ENCODE measurements around the gene SIGMAR1. TPM values are rescaled to one million over a fixed set of nuclear protein-coding genes. Genes with fewer than 3 reads are reported as not detected.

Gene SIGMAR1
- total RNA-seq, 1 donor from 2014 or later: 103 TPM

DNA sequence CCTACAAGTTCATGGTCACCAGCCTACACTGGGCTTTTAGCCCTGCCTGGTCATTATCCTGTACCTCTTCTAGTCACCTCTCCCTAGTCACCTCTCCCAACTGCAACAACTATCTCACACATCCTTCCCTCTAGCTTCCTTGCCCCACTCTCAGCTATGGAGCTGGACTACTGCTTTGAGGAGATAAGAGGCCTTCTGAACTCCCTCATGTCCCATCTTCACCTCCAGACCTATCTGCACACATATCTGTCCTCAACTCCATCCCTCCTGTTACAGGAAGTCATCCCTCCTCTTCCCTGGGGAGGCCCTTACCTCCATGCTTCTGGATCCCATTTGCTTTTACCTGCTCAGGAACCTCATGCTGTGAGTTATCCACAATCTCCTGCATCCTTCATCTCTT, 31.4 kb downstream of the SIGMAR1 start:
- DNase-seq (ENCODE audit: low read depth): no peak

DNA sequence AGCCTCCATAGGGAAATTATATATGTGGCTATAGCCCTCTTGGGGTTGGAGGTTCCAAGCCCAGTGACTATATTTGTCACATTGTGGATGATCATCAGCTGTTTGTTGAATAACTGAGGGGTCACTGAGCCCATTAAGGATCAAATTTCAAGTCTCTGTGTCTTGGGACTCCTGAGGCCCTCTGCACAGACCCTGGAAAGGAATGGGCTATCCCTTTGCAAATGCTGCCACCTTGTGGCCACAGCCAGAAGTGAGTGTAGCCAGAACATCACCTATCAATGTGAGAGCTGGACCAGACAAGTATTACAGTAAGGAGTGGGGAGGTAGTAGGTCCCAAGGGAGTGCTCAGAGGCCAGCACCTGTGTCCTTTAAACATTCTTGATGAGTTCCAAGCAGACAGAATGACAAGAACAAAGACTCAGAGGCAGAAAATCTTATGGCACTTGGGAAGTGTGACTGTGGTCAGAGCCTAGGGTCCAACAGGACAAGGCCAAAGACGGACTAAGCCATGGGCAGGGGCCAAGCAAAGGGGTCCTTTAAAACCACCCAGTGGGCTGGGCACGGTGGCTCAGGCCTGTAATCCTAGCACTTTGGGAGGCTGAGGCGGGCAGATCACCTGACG, 33.9 kb downstream of the SIGMAR1 start:
- peak; percentile 85 for DNase-seq (ENCODE audit: low read depth)

DNA sequence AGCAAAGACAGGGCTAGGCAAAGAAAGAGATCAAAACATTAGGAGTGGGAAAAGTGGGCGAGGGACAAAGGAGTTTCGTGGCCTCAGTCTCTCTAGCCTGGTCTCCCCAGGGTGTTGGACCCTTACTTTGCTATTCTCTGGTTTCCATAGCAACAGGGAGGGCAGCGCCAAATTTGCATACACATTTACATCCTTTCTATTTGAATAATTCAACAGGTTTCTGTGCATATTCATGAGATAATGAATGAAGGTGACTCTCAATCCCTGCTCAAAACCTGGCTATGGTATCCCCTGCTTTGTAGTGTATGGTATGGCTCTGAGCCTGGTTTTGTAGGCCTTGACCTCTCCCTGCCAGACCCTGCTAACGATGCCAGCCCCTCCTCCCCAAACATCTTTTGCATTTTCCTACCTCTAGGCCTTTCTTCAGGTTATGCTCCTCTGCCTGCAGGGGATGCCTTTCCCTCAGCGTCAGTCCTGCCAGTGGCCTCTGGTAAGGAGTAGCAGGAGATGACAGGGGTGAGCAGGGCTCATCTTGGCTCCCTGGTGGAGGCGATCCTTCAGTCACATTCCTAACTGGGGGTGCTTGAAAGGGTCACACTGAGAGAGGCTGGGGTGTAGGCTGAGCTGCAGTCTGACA, 35.5 kb downstream of the SIGMAR1 start:
- no peak for DNase-seq (ENCODE audit: low read depth)

DNA sequence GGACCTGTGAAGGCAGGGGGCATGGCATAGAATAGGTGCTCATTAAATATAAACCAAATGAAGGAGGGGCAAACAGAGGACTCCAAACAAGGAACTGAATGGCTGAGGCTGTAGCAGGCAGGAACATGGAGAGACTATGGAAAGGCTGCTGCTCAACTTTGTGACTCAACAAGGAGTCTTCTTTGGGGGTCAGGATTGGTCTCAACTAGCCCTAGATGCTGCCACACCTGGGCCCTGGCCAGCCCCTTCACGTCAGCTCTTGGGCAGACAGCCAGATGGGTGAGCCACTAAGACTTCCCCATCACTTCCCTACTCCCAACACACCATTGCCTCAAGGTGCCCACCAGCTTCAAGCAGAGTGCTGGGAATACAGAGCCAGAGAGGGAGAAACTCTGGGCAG, 36.7 kb downstream of the SIGMAR1 start:
- no peak for DNase-seq (ENCODE audit: low read depth)

DNA sequence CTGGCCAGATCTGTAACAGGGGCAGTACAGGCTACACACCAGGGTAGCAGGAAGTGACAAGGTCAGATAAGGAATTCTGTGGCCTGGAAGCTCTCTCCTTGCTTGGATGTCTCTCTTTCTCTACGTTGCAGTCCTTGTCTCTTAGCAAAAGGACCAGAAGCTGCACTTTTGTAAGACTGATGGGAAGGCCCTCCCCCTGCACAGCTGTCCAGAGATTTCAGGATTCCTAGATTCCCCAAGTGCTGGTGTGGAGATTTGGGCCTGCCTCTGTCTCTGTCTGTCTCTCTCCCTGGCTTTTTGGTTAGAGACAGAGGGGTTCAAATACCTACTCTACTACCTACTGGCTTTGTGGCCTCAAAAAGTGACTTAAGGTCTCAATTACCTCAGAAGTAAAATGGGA, 38.0 kb downstream of the SIGMAR1 start:
- peak; percentile 44 for DNase-seq (ENCODE audit: low read depth)

DNA sequence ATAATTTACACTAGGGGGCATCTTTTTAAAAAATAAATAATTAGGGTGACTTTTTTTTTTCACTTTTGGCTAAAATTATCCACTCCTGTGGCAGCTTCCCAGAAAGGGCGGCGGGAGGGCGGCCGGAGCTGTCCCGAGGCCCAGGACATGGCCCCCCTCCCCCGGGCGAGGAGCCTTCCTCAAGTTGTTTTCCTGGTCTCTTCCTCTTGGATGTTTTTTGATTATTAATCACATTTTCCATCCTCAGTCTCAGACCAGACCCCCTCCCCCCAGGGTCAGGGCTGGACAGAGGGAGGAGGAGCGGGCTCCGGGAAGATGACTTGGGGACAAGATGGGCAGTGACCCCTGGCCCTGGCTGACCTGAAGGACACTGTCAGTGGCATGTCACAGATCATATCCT, 43.4 kb downstream of the SIGMAR1 start:
- no peak for DNase-seq (ENCODE audit: low read depth)

DNA sequence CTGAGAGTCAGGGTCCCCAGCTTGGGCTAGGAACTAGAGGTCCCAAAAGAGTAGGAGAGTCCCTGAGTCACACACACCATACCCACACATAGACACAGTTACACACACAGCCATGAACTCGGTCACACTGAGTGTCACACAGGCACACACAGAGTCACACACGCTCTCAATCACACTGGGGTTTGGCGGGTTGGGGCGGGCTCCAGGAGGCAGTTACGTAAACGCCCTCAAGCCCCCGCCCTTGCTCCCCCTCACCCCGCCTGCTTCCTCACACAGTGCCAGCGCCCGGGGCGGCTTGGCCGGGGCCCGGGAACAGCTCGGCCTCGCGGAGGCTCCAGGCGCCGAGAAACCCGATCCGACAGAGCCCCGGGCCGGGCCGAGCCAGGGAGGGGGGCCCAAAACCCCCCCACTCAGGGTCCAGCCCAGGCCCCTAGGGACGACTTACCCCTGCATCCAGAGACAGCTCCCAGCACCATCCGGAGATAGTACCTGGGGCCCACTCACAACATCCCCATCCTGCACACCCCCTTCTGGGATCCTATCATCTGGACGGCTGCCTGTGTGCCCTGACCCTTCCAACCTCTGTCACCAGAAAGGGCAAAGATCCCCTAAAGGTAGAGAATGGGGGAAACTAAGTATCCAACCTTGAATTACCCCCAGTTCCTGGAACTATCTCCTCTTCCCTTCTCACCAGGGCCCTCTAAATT, 44.5 kb downstream of the SIGMAR1 start:
- no peak for DNase-seq (ENCODE audit: low read depth)

DNA sequence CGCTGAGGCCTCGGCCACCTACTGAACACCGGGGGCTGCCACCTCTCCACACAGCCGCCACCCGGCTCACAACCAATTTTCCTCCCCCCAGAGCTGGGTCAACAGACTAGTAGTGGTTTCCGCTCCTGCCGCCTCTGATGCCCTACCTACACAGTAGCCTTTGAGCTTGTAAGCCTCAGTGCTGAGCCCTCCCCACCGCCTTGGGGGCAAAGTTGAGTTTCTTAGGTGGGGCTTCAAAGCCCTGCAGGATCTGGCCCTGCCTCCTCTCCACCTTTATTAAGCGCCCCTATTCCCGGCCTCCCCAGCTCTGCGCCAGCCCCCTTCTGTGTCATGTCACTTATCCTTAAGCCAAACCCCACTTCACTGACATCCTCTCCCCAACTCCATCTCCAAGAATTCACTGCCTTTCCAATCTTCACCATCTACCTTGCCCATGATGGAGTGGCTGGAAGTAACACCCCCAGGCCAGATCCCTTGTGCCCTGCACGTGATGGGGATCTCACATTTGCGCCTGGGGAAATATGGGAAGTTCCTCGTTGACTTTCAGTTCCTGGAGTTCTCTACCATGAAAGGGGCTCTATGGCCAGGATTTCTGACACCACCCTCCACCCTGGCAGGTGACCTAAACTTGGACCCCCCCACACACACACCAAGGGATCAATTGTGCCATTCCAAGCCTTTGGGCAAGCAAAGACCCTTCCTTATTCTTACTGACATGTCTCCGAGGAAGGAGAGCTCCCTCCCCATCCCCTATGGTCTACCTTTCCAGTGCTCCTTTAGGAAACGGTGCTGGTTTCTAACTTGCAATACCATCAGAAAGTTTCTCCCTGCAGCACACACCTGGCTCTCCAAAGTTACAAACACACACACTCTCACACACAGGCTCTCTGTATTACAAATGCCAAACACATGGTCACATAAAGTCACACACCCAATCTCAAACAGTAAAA, 45.4 kb downstream of the SIGMAR1 start:
- DNase-seq (ENCODE audit: low read depth): no peak

DNA sequence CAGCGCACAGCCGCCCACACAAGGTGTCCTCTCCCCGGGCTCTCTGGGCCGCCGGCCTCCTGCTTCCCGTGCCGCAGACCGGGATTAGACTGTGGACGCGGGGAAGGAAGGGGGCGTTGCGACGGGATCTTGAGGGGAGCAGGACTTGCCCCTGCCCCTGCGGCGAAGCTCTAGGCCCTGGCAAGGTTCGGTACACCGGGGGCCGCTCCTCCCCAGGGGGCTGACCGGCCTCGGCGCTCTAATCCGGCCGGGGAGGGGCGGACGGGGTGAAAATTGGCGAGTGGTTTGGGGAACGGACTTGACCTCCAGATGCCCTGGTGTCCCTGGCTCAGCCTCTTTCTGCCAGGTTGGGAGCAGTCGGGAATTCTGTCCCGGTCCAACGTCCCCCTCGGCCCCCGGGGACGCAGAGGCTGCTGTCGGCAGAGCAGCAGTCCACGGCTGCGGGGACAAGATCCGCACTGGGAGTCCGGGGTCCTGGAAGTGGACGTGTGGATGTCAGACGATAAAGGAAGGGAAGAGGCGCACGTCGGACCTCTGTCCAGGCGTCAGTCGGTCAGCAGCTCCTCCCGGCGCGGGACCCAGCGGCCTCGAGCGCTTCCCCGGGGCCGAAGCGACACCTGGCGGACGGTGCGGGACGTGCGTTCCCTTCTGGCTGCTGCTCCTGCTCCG, 46.2 kb downstream of the SIGMAR1 start:
- peak; percentile 78 for DNase-seq (ENCODE audit: low read depth)

DNA sequence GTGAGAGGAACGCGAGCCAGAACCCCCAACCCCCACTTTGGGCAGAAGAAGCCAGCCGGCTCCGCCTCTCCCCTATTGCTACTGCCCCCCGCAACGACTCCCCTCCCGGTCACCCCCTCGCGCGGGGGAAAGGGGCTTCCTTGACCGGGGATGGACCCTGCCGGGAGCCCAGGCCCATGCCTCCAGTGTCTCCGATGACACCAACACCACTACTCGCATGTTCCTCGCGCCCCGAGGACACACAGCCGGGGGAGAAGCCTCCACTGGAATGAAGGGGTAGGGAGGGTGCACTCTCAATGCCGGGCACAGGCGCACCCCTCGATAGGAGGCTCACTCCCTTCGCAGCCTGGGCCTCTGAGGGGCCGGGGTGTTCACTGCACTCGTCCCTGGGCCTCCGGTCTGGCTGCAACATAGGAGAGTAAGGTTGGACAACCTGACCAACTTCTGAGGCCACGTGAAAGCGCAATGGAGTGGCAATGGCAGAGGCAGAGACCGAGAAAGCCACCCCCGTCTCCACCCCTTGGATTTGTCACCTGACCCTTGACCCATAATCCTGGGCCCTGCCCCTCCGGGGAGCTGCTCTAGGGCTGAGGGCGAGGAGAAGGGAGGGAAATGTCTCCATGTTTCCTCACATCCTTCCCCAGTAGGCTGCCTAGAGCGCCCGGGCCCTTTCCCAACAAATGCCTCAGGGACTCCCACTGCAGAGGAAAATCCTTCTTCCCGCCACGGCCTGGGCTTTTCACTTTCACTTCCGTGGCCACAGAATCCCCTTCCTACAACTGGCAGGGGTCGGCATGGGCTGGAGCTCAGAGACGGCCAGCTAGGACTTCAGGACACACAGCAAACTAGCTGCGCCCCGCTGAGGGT, 47.0 kb downstream of the SIGMAR1 start:
- DNase-seq (ENCODE audit: low read depth): no peak

DNA sequence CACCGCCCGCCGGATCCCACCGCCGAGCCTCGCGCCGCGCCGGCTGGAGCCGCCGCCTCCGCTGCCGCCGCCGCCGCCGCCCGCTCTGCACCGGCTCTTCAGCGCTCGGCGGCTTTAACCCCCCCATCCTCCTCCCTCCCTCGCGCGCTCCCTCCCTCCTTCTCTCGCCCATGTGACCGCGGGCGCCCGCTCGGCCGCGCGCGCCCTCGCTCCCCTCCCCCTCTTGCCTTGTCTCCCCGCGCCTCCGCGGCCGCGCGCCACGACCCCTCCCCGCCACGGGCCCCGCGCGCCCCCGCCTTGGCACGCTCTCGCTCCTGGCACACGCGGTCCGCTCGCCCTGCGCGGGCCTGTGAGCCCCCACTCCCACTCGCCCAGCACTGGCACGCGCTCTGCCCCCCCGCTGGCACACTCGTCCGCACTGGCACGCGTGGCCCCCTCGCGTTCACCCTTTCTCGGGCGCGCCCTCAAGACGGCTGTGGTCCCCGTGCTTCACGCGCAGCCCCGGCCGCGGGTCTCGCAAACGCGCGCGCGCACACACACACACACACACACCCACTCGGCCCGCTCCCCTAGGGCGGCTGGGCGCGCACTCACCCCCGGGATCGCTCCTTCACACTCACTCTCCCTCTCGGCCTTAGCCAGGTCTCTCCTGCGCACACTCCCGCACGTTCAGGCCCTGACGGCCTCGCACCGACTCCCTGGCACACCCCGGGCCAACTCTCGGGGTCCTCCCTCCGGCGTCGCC, 47.8 kb downstream of the SIGMAR1 start, which contains the start of gene CNTFR:
Gene CNTFR (minus strand): TSS at position 89 of the 745 bp plus-strand sequence. CDS start 20,743 bp downstream, outside the sequence.
- no peak for DNase-seq (ENCODE audit: low read depth)

DNA sequence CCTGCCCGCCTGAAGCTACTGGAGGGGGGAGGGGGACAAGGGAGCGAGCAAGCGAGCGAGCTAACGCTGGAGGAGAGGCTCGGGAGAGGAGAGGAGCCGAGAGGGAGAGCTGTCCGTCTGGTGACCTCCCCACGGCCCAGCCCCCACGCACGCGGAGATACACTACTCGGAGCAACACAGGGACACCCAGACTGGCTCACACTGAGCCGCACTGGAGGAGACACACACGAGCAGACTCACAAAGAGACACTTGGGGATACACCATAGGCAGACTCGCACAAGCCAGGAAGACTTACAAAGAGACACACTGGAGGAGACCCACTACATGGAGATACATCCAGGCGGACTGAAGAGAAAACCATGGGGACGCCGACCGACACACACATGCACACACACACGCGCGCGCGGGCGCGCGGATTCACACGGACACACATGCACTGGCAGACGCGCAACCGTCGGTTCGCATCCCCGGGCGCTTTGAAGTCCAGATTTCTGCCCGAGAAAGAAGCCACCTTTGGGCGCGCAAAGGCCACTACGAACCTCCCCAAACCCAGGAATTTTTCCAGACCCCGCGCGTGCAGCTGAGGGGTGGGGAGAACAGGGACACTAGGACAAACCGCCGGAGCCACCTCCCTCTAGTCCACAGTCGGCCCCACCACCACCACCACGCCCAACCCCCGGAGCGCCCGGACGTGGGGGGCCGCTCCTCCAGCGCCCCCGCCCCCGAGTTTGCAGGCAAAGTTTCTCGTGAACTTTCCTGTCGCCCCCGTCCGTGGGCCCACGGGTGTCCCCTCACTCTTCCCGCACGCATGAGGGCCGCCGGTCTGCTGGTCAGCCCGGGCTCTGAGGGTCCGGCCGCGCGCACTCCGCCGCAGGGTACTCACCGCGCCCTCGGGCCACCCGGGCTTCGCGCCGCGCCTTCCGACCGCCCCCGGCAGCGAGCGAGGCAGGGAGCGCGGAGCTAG, 48.6 kb downstream of the SIGMAR1 start:
- DNase-seq (ENCODE audit: low read depth): no peak

DNA sequence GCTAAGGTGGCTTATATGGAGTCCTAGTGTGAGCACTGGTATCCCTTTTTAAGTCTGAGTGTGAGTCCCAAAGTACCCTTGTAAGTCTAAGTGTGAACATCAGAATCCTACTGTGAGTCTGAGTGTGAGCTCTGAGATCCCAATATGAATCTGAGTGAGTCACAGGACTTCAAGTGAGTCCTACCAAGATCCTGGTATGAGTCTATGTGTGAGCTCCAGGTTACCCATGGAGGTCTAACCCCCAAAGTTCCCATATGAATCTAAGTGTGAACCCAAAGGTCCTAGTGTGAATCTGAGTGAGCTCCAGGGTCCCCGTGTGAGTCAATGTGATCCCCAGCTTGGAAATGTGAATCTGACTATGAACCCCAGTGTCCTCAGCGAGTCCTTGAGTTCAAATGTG, 50.3 kb downstream of the SIGMAR1 start:
- DNase-seq (ENCODE audit: low read depth): no peak

DNA sequence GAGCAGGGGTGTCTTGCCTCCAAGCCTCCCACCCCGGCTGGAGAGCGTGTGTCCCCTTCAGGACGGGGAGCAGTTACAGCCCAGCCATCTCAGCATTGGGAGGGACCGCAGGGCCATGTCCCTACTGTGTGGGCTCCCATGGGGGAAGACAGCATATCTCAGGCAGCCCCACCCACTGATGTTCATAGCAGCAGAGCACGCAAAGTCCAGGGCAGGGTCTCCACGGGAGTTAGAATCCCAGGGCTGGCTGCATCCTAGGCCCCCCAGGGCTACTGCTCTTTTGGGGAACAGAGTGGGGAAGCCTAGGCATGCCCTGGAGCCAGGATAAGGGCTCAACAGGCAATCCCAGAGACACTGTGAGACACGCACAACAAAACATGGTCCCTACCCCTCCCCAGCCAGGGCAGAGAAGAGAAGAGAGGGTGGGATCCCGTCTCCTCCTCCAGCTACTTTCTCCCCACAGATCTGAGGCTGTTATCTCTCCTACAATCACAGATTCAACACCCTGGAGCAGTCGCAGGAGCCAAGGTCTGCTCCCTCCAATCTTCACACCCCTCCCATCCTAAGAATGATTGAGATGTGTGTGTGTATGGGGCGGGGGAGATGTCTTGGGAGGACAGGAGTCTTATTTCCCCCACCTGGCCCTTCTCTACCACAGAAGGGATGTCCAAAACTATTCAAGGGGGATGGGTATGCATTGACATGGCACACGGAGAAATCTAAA, 51.5 kb downstream of the SIGMAR1 start:
- DNase-seq (ENCODE audit: low read depth): no peak

DNA sequence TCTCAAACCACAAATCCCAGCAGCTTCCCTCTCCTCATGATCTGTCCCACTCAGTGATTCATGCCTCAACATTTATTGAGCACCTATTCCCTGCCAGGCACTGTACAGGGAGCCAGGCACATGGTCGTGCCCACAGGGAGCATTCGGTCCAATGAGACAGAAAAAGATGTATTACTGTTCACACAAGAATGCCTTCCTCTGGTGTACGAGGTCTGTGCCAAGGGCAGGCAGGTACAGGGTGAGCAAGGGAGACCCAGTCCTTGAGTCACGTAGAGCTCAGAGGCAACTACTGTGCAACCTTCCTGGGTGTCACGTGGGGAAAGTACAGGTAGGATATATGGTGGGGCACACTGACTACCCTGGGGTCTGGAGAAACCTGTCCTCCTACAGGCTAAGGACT, 52.6 kb downstream of the SIGMAR1 start:
- no peak for DNase-seq (ENCODE audit: low read depth)

All from myocyte (in vitro differentiated cells).